Brain microvascular endothelial cell (primary cell): ENCODE measurements around the gene UTF1.

Experiments
- DNase-seq: peaks from one replicate; pipeline ENCODE4 v3.0.0-alpha.2; 2020
- H3K27ac ChIP-seq: fragments of 250-450 bp; sonication (Bioruptor Pico); 2 replicates; pipeline ENCODE4 v1.5.1; 2020; ENCODE audit warnings: mild to moderate bottlenecking, moderate library complexity
- H3K27me3 ChIP-seq: fragments of 250-450 bp; sonication (Bioruptor Pico); replicated peaks from 2 replicates; pipeline ENCODE4 v1.5.1; 2020; ENCODE audit warnings: mild to moderate bottlenecking
- H3K36me3 ChIP-seq: fragments of 250-450 bp; sonication (Bioruptor Pico); replicated peaks from 2 replicates; pipeline ENCODE4 v1.5.1; 2020; ENCODE audit warnings: mild to moderate bottlenecking
- H3K4me3 ChIP-seq: 2 replicates; pipeline ENCODE4 v1.5.1; 2011; ENCODE audit warnings: low read depth, mild to moderate bottlenecking, control low read depth, low read length, moderate library complexity
- in situ Hi-C: cut with HindIII; loops from 2 replicates; pipeline ENCODE4 v1.10.0; 2017; ENCODE audit warnings: low sequenced_read_pairs, low pct_ligation_motif_present
- TF ChIP-seq, protein P1 (sequence below): IDR thresholded peaks from 2 replicates; pipeline ENCODE4 v1.5.1; 2011; ENCODE audit warnings: low read depth, mild to moderate bottlenecking, moderate library complexity, low read length, control low read depth, inconsistent platforms; ENCODE audit errors: missing control alignments

Gene UTF1

DNA sequence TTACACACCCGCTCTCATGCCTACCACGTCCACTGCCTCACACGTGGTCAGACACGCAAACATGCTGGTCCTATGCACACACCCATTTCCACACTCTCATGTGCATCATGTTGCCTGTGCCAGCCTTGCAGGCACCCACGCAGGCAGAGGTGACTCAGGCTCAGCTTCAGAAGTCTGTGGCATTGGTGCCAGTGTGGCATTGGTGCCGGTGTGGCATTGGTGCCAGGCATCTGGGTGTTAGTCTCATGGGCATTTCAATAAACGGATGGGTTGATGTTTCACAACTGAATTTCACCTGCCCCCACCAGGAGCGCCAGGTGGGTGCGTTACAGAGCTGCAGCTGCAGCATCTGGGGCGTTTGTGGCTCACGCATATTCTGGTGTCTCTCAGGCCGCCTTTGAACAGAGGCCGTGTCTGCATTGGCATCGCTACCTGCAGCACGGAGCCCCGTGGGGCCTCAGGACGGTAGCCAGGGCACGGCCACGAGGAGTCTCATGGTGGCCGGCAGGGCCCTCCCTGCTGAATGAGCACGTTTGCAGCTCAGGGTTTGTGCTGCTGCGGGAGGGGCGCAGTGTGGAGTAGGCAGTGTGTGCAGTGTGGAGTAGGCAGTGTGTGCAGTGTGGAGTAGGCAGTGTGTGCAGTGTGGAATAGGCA, 45.3 kb upstream of the UTF1 start:
- TF ChIP-seq, protein P1, sequence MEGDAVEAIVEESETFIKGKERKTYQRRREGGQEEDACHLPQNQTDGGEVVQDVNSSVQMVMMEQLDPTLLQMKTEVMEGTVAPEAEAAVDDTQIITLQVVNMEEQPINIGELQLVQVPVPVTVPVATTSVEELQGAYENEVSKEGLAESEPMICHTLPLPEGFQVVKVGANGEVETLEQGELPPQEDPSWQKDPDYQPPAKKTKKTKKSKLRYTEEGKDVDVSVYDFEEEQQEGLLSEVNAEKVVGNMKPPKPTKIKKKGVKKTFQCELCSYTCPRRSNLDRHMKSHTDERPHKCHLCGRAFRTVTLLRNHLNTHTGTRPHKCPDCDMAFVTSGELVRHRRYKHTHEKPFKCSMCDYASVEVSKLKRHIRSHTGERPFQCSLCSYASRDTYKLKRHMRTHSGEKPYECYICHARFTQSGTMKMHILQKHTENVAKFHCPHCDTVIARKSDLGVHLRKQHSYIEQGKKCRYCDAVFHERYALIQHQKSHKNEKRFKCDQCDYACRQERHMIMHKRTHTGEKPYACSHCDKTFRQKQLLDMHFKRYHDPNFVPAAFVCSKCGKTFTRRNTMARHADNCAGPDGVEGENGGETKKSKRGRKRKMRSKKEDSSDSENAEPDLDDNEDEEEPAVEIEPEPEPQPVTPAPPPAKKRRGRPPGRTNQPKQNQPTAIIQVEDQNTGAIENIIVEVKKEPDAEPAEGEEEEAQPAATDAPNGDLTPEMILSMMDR: no peak
- no peak for DNase-seq
- H3K36me3 ChIP-seq: no peaks in the 10 kb centered on the region
- peaks cover 8% of the 10 kb centered on the region for H3K27me3 ChIP-seq
- H3K27ac ChIP-seq: no peak overlapping the region
- H3K4me3 ChIP-seq: no peak overlapping the region
- in situ Hi-C loops: no loop called here

- in situ Hi-C loops: no loop called here
- no peak for DNase-seq
- TF ChIP-seq, protein P1: no peak
- no peaks in the 10 kb centered on the region for H3K36me3 ChIP-seq
- peaks cover 8% of the 10 kb centered on the region for H3K27me3 ChIP-seq
- no peak overlapping the region for H3K4me3 ChIP-seq
- H3K27ac ChIP-seq: no peak overlapping the region
Observed at GRCh38 chr10:133185421-133185820, 44.6 kb upstream of the UTF1 start.

DNA sequence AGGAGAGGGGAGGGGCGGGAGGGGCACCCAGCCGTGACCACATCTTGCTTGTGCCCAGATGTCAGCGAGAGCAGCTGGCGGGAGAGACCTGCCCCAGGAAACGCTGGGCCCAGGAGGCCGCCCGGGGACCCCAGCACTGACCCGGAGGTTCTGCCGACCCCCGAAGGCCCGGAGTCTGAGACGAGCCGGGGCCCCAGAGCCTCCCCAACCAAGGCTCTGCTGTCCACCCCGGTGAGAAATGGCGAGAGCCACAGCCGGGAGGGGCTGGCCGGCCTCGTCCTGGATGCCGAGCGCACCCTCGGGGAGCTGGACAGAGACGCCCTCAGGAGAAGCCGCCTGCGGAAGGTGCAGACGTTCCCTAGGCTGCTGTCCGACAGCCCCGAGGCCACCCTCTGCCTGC, 44.1 kb upstream of the UTF1 start:
- Histone ChIP-seq H3K27me3 (peaks cover 8% of the 10 kb centered on the region), H3K36me3 (no peaks in the 10 kb centered on the region), H3K4me3 (no peak overlapping the region), H3K27ac (no peak overlapping the region)
- DNase-seq: no peak
- TF ChIP-seq, protein P1: no peak
- in situ Hi-C loops: no loop called here

GRCh38 chr10:133186416-133187090, 43.5 kb upstream of the UTF1 start:
- in situ Hi-C loops: no loop called here
- Histone ChIP-seq H3K36me3 (no peaks in the 10 kb centered on the region), H3K27me3 (peaks cover 8% of the 10 kb centered on the region), H3K27ac (no peak overlapping the region), H3K4me3 (no peak overlapping the region)
- no peak for DNase-seq
- TF ChIP-seq, protein P1: no peak

- no peak for DNase-seq
- H3K4me3 ChIP-seq: no peak overlapping the region
- H3K36me3 ChIP-seq: no peaks in the 10 kb centered on the region
- no peak overlapping the region for H3K27ac ChIP-seq
- TF ChIP-seq, protein P1: no peak
- in situ Hi-C loops: no loop called here
- peaks cover 8% of the 10 kb centered on the region for H3K27me3 ChIP-seq
Observed at GRCh38 chr10:133187091-133187905, 42.7 kb upstream of the UTF1 start.
